ENCODE results near the gene MESD. TPM values are rescaled to one million over a fixed set of nuclear protein-coding genes. Genes with fewer than 3 reads are reported as not detected.

MESD gene
- total and polyA plus RNA-seq, 9 of the 15 experiments (the other 6 are each of a cell fraction or from before 2014, with no cell fraction given) = 11.3 to 39.7 (median 22.8) TPM

DNA sequence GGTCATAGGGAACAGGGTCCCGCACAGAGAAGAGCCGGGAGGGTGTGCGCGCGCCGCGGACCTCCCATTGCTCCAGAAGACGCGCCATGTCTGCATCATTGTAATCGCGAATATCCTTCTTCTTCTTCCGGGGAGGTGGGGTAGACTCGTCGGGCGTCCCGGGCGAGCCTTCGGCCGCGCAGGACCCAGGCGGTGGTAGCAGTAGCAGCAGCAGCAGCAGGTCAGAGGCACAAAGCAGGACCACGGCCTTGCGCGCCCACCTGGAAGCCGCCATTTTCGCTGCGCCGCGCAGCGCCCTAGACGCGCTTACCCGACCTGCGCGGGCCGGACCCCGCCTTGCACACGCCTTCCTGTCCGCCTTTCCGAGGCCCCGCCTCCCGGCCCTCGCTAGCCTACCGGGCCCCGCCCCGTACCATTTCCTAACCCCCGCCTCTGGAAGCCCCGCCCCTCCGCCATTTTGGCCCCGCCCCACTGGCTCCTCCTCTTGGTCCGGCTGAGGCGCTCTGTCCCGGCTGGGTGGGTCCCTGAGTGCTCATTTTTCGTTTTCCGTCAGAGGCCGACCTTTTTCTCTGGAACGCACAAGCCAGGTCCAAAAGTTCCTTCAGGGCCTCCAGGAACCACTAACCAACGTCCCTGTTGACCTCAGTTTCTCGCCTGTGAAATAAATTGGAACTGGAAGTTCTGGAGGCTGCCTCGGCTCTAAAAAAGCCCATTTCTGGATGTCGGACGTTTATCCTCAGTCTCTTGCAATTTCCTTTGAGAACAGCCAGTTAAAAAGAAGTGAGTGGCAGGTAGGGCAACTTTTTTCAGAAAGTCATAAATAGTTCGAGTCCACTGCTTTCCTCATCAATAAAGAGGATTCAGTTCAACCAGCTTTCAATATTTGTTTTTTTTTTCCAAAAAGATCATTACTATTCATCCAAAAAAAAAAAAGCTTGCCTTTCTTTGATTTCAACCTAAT, at the start of gene MESD (continued):
- TF ChIP-seq NR2C1 (IDR thresholded peaks at IDR 0.05) (no peak), NR2C1 (tag; IDR thresholded peaks at IDR 0.05) (no peak), ILK (tag; IDR thresholded peaks at IDR 0.05; ENCODE audit: borderline replicate concordance, low read depth) (no peak), KAT8 (IDR thresholded peaks at IDR 0.05; ENCODE audit: low read depth) (no peak), HNRNPK (IDR thresholded peaks at IDR 0.05; ENCODE audit: low read depth, low read length, poor library complexity, severe bottlenecking) (no peak), CBX8 (IDR thresholded peaks at IDR 0.05; ENCODE audit: borderline replicate concordance, extremely low read depth, low read depth, low read length, poor library complexity, severe bottlenecking) (no peak), ZNF263 (CRISPR knock-in tag; IDR thresholded peaks at IDR 0.05; ENCODE audit: borderline replicate concordance) (no peak), GABPB2 (CRISPR knock-in tag; conservative IDR thresholded peaks at IDR 0.05) (no peak), MAZ (CRISPR knock-in tag; conservative IDR thresholded peaks at IDR 0.05 in 1 of 2, IDR thresholded peaks at IDR 0.05 in 1 of 2) (peak in 1 of 2 experiments; percentile 48; a peak in 3 of 4 replicates), POLR2AphosphoS2 (IDR thresholded peaks at IDR 0.05; ENCODE audit: low read length) (no peak; the same call in 1 of the 2 replicates), HDAC1 (IDR thresholded peaks at IDR 0.05) (peak in 1 of 2 experiments; percentile 83; a peak in 2 of 4 replicates), RHOXF2B (CRISPR knock-in tag; conservative IDR thresholded peaks at IDR 0.05) (no peak), CHCHD3 (CRISPR knock-in tag; IDR thresholded peaks at IDR 0.05) (no peak), PTBP1 (IDR thresholded peaks at IDR 0.05; ENCODE audit: low read depth, low read length) (no peak), RBM15 (IDR thresholded peaks at IDR 0.05; ENCODE audit: insufficient read depth, low read length) (no peak), MED1 (CRISPR knock-in tag; IDR thresholded peaks at IDR 0.05; ENCODE audit: borderline replicate concordance) (no peak)
- TF ChIP-seq, protein P1, sequence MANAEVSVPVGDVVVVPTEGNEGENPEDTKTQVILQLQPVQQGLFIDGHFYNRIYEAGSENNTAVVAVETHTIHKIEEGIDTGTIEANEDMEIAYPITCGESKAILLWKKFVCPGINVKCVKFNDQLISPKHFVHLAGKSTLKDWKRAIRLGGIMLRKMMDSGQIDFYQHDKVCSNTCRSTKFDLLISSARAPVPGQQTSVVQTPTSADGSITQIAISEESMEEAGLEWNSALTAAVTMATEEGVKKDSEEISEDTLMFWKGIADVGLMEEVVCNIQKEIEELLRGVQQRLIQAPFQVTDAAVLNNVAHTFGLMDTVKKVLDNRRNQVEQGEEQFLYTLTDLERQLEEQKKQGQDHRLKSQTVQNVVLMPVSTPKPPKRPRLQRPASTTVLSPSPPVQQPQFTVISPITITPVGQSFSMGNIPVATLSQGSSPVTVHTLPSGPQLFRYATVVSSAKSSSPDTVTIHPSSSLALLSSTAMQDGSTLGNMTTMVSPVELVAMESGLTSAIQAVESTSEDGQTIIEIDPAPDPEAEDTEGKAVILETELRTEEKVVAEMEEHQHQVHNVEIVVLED (CRISPR knock-in tag; IDR thresholded peaks at IDR 0.05) = 0 out of 2 replicates have a peak, but pooled peaks have one; percentile 28
- TF ChIP-seq, protein P2, sequence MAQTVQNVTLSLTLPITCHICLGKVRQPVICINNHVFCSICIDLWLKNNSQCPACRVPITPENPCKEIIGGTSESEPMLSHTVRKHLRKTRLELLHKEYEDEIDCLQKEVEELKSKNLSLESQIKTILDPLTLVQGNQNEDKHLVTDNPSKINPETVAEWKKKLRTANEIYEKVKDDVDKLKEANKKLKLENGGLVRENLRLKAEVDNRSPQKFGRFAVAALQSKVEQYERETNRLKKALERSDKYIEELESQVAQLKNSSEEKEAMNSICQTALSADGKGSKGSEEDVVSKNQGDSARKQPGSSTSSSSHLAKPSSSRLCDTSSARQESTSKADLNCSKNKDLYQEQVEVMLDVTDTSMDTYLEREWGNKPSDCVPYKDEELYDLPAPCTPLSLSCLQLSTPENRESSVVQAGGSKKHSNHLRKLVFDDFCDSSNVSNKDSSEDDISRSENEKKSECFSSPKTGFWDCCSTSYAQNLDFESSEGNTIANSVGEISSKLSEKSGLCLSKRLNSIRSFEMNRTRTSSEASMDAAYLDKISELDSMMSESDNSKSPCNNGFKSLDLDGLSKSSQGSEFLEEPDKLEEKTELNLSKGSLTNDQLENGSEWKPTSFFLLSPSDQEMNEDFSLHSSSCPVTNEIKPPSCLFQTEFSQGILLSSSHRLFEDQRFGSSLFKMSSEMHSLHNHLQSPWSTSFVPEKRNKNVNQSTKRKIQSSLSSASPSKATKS (CRISPR knock-in tag; IDR thresholded peaks at IDR 0.05) = no peak
- TF ChIP-seq, protein P3, sequence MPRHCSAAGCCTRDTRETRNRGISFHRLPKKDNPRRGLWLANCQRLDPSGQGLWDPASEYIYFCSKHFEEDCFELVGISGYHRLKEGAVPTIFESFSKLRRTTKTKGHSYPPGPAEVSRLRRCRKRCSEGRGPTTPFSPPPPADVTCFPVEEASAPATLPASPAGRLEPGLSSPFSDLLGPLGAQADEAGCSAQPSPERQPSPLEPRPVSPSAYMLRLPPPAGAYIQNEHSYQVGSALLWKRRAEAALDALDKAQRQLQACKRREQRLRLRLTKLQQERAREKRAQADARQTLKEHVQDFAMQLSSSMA (CRISPR knock-in tag; IDR thresholded peaks at IDR 0.05) = no peak
- TF ChIP-seq, protein P4, sequence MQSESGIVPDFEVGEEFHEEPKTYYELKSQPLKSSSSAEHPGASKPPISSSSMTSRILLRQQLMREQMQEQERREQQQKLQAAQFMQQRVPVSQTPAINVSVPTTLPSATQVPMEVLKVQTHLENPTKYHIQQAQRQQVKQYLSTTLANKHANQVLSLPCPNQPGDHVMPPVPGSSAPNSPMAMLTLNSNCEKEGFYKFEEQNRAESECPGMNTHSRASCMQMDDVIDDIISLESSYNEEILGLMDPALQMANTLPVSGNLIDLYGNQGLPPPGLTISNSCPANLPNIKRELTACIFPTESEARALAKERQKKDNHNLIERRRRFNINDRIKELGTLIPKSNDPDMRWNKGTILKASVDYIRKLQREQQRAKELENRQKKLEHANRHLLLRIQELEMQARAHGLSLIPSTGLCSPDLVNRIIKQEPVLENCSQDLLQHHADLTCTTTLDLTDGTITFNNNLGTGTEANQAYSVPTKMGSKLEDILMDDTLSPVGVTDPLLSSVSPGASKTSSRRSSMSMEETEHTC (IDR thresholded peaks at IDR 0.05) = no peak
